Measurements from ENCODE around the gene PSMA7. TPM values are rescaled to one million over a fixed set of nuclear protein-coding genes. Genes with fewer than 3 reads are reported as not detected.

The PSMA7 gene
- polyA plus RNA-seq, 1 of the 3 experiments (the other 2 are of a cell fraction) = 801 TPM

- no peak for TF ChIP-seq ZBTB33 (IDR thresholded peaks at IDR 0.05; ENCODE audit: borderline replicate concordance, low read depth)
- no peak for TF ChIP-seq RCOR1 (IDR thresholded peaks at IDR 0.05; ENCODE audit: low read length)
- no peak for TF ChIP-seq FOSL2 (IDR thresholded peaks at IDR 0.05; ENCODE audit: borderline replicate concordance, low read depth)
- peak; percentile 87 for TF ChIP-seq MAX (IDR thresholded peaks at IDR 0.05; ENCODE audit: low read depth)
- TF ChIP-seq PBX3 (IDR thresholded peaks at IDR 0.05) = no peak
- no peak for TF ChIP-seq YY1 (IDR thresholded peaks at IDR 0.05; ENCODE audit: low read depth)
- TF ChIP-seq TAF1 (IDR thresholded peaks at IDR 0.05; ENCODE audit: borderline replicate concordance, low read depth, low read length) = peak; percentile 91
- no peak for TF ChIP-seq RXRA (IDR thresholded peaks at IDR 0.05; ENCODE audit: borderline replicate concordance, low read depth)
- peak; percentile 94 for TF ChIP-seq GABPA (IDR thresholded peaks at IDR 0.05; ENCODE audit: low read depth)
- peak; percentile 98 for TF ChIP-seq POLR2AphosphoS5 (IDR thresholded peaks at IDR 0.05; ENCODE audit: low read depth, low read length)
- TF ChIP-seq SMC3 (IDR thresholded peaks at IDR 0.05; ENCODE audit: low read depth, low read length) = no peak
- no peak for TF ChIP-seq RAD21 (IDR thresholded peaks at IDR 0.05; ENCODE audit: low read length)
- TF ChIP-seq NRF1 (IDR thresholded peaks at IDR 0.05; ENCODE audit: low read depth, low read length) = peak; percentile 74
- no peak for TF ChIP-seq RFX5 (IDR thresholded peaks at IDR 0.05; ENCODE audit: low read length)
- TF ChIP-seq NFIC (IDR thresholded peaks at IDR 0.05; ENCODE audit: borderline replicate concordance) = no peak; the same call in 1 of the 2 replicates
- TF ChIP-seq USF2 (IDR thresholded peaks at IDR 0.05; ENCODE audit: borderline replicate concordance, low read depth, low read length) = no peak
- peak; percentile 92 for TF ChIP-seq ELF1 (IDR thresholded peaks at IDR 0.05)
- no peak for TF ChIP-seq JUND (IDR thresholded peaks at IDR 0.05)
- TF ChIP-seq MXI1 (IDR thresholded peaks at IDR 0.05; ENCODE audit: low read depth, low read length) = peak; percentile 96
- no peak for TF ChIP-seq USF1 (IDR thresholded peaks at IDR 0.05; ENCODE audit: borderline replicate concordance, low read depth)
- TF ChIP-seq GATA2 (CRISPR knock-in tag; IDR thresholded peaks at IDR 0.05) = no peak
- TF ChIP-seq MEF2A (IDR thresholded peaks at IDR 0.05; ENCODE audit: borderline replicate concordance, low read depth) = no peak
Measured at GRCh38 chr20:62182469-62183425, 39.6 kb upstream of the PSMA7 start, which contains the start of gene MTG2 (continued).
